ENCODE data around the gene NAA16.

The NAA16 gene

GRCh38 chr13:41361491-41361890 is 50.4 kb downstream of the NAA16 start:
- no peak for DNase-seq

DNA sequence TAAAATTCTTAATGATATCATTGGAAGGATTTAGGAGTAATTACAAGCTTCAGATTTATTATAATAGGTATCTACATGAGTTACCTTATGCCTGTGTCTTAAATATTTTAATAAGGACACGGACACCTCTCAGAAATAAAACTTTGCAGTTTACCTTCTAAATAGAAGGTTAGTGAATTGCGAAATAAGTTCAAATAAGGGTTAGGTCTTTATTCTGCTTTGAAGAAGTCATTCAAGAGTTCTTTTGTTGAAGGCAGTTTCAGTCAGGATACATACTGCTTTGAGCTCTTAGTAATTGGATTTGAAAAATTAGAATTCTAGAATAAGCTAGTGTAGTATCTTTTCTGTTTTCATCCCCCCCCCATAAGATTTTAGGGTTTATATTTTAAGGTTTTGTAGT is 53.0 kb downstream of the NAA16 start:
- DNase-seq = no peak

GRCh38 chr13:41365631-41366030 is 54.6 kb downstream of the NAA16 start:
- no peak for DNase-seq

DNA sequence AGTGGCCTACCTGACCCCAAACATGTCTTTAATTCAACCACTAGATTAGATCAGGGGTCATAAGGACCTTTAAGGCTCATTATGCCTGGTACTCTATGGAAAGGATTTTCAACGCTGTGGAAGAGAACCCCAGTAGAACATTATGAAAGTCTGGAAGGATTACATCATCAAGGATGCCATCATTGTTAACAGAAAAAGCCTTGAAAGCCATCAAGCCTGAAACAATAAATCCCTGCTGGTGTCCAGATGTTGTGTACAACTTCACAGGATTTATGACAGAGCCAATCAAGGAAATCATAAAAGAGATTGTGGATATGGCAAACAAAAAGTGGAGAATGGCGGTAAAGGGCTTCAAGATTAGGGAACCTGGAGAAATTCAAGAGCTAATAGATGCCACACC is 59.7 kb downstream of the NAA16 start:
- no peak for DNase-seq

- DNase-seq = no peak
These were observed 66.4 kb downstream of the NAA16 start for GRCh38 chr13:41377446-41377845.

DNA sequence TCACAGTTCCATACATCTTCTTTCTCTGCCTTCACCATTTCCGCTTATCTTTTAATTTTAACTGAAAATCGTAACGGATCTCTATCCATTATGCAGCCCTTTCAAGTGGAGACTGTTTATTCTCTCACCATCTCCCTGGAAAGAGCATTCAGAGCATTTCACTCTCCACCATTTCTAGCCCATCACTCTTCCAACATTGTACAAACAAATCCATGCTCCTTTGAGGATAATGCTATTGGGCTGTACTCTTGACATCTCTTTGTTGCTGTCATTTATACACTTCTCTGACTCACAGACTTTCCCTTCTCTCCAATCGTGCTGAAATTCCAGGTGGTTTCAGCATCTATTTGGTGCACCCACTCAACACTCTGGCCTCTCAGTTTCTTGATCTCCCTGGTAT is 71.4 kb downstream of the NAA16 start:
- peak in 1 of 4 experiments; percentile 10 for DNase-seq

DNA sequence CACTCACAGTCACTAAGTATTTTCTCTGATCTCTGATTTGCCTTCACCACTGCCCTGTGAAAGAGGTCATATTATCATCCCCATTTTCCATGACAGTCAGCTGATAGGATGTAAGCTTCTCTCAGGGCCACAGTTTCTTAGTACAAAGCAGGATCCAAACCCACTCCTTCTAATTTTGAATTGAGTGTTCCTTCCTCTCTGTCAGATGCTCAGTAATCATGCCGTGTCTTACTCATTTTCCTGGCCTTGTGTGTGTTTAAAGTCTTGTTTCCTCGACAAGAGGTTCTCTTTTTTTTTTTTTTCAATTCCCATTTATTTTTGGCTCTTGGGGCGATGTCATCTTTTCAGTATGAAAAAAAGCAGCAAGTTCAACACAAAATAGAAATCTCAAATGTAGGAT is 72.3 kb downstream of the NAA16 start:
- peak; percentile 74 to 97 (median 86) for DNase-seq

GRCh38 chr13:41384749-41385503 is 73.9 kb downstream of the NAA16 start:
- DNase-seq = peak in 2 of 4 experiments; percentile 33 to 59

DNA sequence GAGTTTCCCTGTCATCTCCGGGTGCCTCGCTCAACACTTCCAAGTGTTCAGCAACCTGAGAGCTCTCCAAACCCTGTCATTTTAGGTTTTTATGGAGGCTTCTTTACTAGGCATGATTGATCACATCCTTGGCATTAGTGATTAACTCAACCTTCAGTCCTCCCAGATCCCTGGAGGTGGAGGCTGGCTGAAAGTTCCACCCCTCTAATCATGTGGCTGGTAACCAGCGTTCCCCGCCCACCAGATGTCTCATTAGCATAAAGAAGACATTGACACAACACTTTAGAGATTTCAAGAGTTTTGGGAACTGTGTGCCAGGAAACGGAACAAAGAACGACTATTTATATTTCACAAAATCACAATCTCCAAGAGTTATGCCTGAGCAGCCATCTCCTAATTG is 75.1 kb downstream of the NAA16 start:
- DNase-seq = peak; percentile 66 to 87 (median 80)

- no peak for DNase-seq
These were observed 76.5 kb downstream of the NAA16 start for GRCh38 chr13:41387576-41387975.

DNA sequence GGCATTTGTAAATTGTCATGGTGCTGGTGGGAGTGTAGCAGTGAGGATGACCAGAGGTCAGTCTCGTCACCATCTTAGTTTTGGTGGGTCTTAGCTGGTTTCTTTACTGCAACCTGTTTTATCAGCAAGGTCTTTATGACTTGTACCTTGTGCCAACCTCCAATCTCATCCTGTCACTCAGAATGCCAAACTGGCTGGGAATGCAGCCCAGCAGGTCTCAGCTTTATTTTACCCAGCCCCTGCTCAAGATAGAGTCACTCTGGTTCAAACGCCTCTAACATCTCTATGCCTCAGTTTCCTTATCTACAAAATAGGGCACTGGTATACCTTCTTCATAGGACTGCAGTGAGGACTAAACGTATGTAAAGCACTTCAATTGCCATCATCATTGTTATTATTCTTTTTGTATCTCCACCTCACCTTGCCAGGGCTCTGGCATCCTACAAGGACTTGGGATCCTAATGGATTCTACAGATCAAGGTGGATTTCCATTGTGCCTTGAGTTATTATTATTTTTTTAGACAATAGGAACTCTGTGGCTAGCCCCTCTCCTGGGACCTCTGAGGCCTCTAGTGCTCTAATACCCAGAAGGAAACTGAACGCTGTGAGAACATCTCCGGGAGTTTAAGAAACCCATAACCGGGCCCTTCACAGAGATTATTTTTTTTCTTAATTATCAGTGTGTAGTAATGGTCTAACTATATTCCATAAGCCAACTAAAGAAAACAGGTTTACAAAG is 77.2 kb downstream of the NAA16 start:
- DNase-seq = no peak

- DNase-seq = no peak
These were observed 78.5 kb downstream of the NAA16 start for GRCh38 chr13:41389580-41389979.

GRCh38 chr13:41394166-41394565 is 83.1 kb downstream of the NAA16 start:
- peak in 2 of 4 experiments; percentile 25 for DNase-seq

GRCh38 chr13:41398494-41399170 is 87.6 kb downstream of the NAA16 start:
- DNase-seq = peak in 1 of 4 experiments; percentile 23

DNA sequence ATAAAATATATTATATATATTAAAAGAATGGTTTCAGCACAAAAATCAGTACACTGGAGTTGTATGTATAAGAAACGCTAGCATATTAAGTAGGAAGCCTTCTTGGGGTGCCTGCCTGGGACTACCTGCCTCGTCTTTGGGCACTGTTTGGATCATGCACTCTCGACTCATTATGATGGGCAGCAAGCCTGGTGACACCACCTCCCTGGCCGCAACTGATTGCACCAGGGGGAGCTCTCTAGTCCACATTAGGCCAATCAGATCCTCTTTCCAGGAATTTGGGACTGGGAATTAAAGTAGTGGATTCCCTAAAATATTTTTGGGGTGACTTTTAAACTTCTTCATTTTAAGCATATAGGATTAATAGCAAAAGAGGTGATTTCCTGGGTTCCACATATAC is 90.3 kb downstream of the NAA16 start:
- DNase-seq = no peak

- DNase-seq = no peak
These were observed 91.8 kb downstream of the NAA16 start for GRCh38 chr13:41402691-41403511.

DNA sequence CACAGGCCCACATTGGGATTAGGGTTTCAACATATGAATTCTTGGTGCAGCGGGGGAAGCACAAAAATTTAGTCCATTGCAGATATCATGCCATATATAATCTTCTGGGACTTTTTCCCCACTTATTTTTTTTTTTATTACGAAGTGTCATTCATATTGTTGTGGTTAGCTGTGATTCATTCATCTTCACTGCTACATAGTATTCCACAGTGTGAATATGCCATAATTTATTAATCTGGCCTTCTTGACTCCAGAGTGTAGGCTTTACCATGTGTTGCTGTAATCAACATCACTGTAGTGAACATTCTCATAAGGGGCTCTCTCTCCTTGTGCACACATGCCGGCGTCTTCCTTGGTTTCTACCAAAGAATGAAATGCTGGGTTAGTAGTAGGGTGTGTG is 92.9 kb downstream of the NAA16 start:
- DNase-seq = no peak

DNA sequence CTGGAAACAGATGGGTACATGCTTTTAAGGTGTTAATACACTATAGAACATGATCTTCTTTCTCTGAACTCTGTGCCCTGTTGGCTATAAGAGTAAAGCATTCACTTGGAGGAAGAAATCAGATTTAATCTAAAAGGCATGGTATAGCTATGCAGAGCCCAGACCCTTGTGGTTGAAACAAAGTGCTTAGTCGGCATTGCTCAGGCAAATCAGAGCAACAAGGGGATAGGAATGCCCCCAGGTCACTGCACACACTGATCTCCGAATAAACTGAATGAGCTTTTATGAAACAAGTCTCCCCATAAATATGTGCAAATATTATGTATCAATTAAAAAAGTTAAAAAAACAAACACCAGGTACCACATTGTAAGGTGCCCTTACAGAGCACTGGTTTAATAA is 94.3 kb downstream of the NAA16 start:
- no peak for DNase-seq

- no peak for DNase-seq
These were observed 96.3 kb downstream of the NAA16 start for GRCh38 chr13:41407380-41407779.

DNA sequence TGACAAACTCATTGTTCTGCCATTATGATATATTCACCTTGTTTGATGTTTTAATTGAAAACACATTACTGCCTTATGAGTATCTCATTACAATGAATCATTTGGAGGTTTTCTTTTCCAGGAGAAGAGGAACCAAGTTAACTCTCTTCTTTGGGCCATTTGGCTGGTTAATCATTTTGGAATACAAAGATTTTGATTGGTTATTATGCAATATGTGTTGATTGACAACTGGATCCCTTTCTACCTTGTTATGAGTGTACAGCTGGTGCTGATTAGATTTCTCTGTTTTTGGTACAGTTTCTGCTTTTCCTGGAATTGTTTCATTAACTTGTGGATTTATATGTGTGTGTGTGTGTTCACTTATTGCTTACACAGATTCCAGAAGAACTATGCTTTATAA is 97.1 kb downstream of the NAA16 start:
- DNase-seq = no peak

DNA sequence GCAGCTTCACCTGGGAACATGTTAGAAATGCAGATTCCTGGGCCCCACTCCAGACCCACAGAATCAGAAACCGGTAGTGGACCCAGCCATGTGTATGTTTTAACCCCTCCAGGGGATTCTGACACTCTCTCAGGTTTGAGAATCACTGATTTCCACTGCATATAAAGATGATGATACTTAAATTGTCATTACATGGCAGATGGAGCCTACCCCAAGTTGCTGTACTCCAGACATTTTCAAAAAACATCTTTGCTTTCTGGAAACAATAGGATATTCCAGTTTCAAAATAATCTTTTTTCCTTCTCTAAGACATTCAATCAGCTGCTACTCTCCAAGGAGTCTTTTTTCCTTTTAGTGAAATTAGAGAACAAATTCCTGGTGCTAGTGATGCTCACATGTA is 97.7 kb downstream of the NAA16 start:
- no peak for DNase-seq

- DNase-seq = no peak
These were observed 98.5 kb downstream of the NAA16 start for GRCh38 chr13:41409611-41410010.

DNA sequence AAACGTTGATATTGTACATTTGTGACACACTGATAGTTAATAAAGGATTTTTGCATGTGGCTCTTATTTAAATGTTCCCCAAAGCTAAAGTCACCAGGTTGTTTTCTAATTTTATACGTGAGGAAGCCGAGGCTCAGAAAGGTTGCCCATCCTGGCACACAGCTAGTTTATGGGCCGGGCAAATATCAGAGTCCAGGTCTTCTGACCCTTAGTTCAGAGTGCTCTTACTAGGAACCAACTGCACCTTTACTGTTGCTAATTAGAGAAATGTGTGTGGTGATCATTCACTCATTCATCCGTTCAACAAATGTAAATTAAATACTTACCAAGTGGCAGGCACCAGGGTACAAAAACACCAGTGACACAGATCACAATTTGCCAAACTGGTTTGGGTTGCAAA is 100.0 kb downstream of the NAA16 start:
- no peak for DNase-seq

Measured in suppressor macrophage (primary cell).